Myocyte (in vitro differentiated cells): ENCODE measurements around the gene FBXW11. TPM values are rescaled to one million over a fixed set of nuclear protein-coding genes. Genes with fewer than 3 reads are reported as not detected.

Source experiments
- total RNA-seq: library from RNA; depleted of rRNA; stranded (reverse); fragments of >200 nt; gene quantifications from 2 replicates; pipeline ENCODE4 v1.2.3, GENCODE V29; 2014

Gene FBXW11
- total RNA-seq, 1 donor from 2014 or later, result 122 TPM

Other genes starting within 250 kb of the FBXW11 start
- not detected in 2 replicates for gene SMIM23, start 220.8 kb downstream of the FBXW11 start, total RNA-seq
- 22.3 and 23.2 TPM in 2 replicates for gene STK10, start 181.6 kb upstream of the FBXW11 start, total RNA-seq
- gene EFCAB9, start 187.5 kb upstream of the FBXW11 start, total RNA-seq, result not detected in 2 replicates